ENCODE data around the gene LSM3.
"Not testable (repeated sequence)": the region's sequence is repeated elsewhere in the genome, so short reads cannot be mapped to it uniquely, and the experiment has no call there.

LSM3 gene

DNA sequence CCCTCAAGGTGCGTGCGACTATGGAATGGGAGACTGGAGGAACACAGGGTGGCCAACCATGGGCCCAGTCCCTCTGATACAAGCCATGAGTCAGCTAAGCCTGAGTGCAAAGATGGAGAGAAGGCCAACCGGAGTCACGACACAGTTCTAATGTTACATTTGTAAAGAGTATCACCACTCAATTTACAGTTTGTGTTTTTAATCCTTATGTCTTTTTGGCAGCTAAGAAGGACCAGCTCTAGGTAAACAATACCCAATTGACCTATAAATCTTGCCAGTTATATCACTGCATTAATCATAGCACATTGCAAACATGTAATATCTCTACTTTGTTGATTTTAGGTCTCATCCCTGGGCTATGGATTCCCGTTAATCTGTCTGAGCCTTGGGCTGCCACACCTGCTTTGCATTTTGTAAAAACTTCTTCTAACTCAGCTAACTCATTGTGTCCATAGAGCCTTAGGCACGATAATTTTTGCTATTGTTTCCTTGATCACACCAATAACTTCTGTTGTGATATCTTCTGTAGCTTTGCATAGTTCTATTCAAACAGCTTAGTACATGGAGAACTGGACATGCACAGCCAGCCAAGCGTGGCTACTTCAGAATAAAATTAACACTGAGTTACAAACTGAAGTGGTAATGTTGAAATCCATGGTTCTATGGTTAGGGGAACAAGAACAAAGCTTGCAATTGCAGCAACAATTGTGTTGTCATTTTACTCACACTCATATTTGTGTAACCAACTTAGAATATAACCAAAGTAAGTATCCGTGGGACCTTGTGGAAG is 50.3 kb downstream of the LSM3 start:
- no peak overlapping the region for H3K27ac ChIP-seq (replicated peaks)
- no peaks in the 10 kb centered on the region for H3K27me3 ChIP-seq (ENCODE audit: insufficient read depth, poor library complexity, severe bottlenecking)
- TF ChIP-seq GABPA (IDR thresholded peaks at IDR 0.05; ENCODE audit: low read depth) = no peak
- no peak for TF ChIP-seq POLR2AphosphoS5 (IDR thresholded peaks at IDR 0.05; ENCODE audit: low read depth)
- no peak for TF ChIP-seq SPI1 (IDR thresholded peaks at IDR 0.05; ENCODE audit: borderline replicate concordance, low read depth)
- TF ChIP-seq, protein P1, sequence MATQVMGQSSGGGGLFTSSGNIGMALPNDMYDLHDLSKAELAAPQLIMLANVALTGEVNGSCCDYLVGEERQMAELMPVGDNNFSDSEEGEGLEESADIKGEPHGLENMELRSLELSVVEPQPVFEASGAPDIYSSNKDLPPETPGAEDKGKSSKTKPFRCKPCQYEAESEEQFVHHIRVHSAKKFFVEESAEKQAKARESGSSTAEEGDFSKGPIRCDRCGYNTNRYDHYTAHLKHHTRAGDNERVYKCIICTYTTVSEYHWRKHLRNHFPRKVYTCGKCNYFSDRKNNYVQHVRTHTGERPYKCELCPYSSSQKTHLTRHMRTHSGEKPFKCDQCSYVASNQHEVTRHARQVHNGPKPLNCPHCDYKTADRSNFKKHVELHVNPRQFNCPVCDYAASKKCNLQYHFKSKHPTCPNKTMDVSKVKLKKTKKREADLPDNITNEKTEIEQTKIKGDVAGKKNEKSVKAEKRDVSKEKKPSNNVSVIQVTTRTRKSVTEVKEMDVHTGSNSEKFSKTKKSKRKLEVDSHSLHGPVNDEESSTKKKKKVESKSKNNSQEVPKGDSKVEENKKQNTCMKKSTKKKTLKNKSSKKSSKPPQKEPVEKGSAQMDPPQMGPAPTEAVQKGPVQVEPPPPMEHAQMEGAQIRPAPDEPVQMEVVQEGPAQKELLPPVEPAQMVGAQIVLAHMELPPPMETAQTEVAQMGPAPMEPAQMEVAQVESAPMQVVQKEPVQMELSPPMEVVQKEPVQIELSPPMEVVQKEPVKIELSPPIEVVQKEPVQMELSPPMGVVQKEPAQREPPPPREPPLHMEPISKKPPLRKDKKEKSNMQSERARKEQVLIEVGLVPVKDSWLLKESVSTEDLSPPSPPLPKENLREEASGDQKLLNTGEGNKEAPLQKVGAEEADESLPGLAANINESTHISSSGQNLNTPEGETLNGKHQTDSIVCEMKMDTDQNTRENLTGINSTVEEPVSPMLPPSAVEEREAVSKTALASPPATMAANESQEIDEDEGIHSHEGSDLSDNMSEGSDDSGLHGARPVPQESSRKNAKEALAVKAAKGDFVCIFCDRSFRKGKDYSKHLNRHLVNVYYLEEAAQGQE (IDR thresholded peaks at IDR 0.05; ENCODE audit: insufficient replicate concordance, low read depth) = no peak
- TF ChIP-seq, protein P2, sequence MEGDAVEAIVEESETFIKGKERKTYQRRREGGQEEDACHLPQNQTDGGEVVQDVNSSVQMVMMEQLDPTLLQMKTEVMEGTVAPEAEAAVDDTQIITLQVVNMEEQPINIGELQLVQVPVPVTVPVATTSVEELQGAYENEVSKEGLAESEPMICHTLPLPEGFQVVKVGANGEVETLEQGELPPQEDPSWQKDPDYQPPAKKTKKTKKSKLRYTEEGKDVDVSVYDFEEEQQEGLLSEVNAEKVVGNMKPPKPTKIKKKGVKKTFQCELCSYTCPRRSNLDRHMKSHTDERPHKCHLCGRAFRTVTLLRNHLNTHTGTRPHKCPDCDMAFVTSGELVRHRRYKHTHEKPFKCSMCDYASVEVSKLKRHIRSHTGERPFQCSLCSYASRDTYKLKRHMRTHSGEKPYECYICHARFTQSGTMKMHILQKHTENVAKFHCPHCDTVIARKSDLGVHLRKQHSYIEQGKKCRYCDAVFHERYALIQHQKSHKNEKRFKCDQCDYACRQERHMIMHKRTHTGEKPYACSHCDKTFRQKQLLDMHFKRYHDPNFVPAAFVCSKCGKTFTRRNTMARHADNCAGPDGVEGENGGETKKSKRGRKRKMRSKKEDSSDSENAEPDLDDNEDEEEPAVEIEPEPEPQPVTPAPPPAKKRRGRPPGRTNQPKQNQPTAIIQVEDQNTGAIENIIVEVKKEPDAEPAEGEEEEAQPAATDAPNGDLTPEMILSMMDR (IDR thresholded peaks at IDR 0.05; ENCODE audit: insufficient read depth, low read length) = no peak
- H3K4me3 ChIP-seq (replicated peaks; ENCODE audit: insufficient read depth, low read length) = no peak overlapping the region
- DNase-seq (ENCODE audit: low read depth in 1 of 2, low spot score in 1 of 2) = peak in 1 of 2 experiments; percentile 37

DNA sequence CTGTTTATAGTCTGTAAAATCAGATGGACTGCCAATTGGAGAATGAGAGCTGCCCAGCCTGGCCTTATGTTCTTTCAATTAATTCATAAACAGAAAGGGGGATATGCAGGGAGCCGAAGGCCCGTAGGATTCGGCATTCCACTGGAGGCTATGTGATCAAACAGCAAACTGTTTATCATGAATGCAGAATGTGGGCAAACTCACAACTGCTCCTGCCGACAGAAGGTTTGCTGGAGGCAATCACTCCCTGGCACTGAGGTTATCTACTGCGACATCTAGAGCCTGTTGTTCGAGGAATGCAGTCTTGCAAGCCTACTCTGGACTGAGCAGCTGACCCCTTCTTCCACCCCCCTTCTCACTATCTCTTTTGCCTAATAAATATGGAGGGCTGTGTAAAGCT is 51.1 kb downstream of the LSM3 start:
- DNase-seq (ENCODE audit: low read depth in 1 of 2, low spot score in 1 of 2); H3K27me3 ChIP-seq (ENCODE audit: insufficient read depth, poor library complexity, severe bottlenecking); H3K27ac ChIP-seq (replicated peaks); H3K4me3 ChIP-seq (replicated peaks; ENCODE audit: insufficient read depth, low read length): not testable (repeated sequence)

DNA sequence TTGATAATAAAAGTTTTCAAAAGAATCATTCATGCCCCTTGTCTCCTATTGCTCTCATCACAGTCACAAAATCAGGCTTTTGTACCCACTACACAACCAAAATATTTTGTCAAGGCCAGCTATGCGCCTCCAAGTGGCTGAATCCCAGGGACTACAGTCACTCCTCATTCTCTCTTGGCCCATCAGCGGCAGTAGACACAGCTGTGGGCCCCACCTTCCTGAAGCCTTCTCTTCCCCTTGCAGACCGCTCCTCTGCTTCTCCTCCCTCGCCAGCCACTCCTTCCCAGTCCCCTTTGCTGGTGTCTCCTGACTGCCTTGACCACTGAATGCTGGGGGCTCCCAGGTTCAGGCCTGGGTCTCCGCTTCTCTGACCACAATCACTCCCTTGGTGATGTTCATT is 52.1 kb downstream of the LSM3 start:
- no peak for DNase-seq (ENCODE audit: low read depth in 1 of 2, low spot score in 1 of 2)
- Histone ChIP-seq H3K27ac (replicated peaks) (no peak overlapping the region), H3K27me3 (ENCODE audit: insufficient read depth, poor library complexity, severe bottlenecking) (no peaks in the 10 kb centered on the region), H3K4me3 (replicated peaks; ENCODE audit: insufficient read depth, low read length) (no peak overlapping the region)
- TF ChIP-seq, protein P2 (IDR thresholded peaks at IDR 0.05; ENCODE audit: insufficient read depth, low read length) = no peak
- TF ChIP-seq SPI1 (IDR thresholded peaks at IDR 0.05; ENCODE audit: borderline replicate concordance, low read depth) = no peak

DNA sequence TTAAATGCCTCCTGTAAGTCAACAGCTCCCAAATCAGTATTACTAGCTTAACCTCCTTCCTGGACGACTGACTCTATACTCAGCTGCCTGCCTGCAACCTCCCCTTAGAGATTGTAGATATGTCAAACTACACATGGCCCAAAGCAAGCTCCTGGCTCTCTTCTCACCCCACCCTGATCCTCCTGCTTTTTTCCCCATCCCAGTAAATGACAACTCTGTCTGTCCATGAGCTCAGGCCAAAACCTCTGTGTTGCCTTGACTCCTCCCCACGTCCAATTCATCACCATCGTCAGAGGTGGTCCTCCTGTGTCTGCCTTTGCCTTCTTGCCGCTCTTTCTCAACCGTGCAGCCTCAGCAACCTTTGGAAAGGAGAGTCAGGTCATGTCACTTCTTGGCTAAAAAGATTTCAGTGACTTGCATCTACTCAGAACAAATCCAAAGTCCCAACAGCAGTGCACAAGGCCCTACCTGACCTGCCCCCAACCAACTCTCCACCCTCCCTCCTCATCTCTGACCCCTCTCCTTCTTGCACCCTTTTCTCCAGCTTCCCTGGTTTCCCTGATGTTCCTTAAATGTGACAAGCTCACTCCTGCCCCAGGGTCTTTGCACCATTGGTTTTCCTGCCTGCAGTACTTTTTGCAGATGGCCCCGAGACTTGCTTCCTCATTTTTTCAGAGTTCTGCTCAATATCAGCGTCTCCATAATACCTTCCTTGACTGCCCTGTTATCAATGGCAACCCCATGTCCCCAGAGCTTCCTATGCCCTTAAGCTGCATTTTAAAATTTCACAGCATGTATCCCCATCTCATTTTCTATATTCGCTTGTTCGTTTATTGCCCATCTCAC is 52.8 kb downstream of the LSM3 start:
- H3K27me3 ChIP-seq (ENCODE audit: insufficient read depth, poor library complexity, severe bottlenecking) = no peaks in the 10 kb centered on the region
- H3K27ac ChIP-seq (replicated peaks) = no peak overlapping the region
- peak in 1 of 2 experiments; percentile 27 for DNase-seq (ENCODE audit: low read depth in 1 of 2, low spot score in 1 of 2)
- TF ChIP-seq POLR2AphosphoS5 (IDR thresholded peaks at IDR 0.05; ENCODE audit: low read depth) (no peak), SPI1 (IDR thresholded peaks at IDR 0.05; ENCODE audit: borderline replicate concordance, low read depth) (no peak), GABPA (IDR thresholded peaks at IDR 0.05; ENCODE audit: low read depth) (no peak)
- TF ChIP-seq, protein P2 (IDR thresholded peaks at IDR 0.05; ENCODE audit: insufficient read depth, low read length) = no peak
- TF ChIP-seq, protein P1 (IDR thresholded peaks at IDR 0.05; ENCODE audit: insufficient replicate concordance, low read depth) = no peak
- no peak overlapping the region for H3K4me3 ChIP-seq (replicated peaks; ENCODE audit: insufficient read depth, low read length)
